Lower leg skin (tissue), 3 donors: Measurements from ENCODE around the gene PPP1R27.

Source experiments
- CTCF ChIP-seq, 3 donors: fragments of 450-650 bp; IDR thresholded peaks; one replicate each; pipeline ENCODE4 v1.5.1; 2016; ENCODE audit warnings: antibody characterized with exemption in 3 of 3, mild to moderate bottlenecking in 3 of 3, moderate library complexity in 2 of 3
- POLR2A ChIP-seq, 2 donors: fragments of 450-650 bp; IDR thresholded peaks; one replicate each; pipeline ENCODE4 v1.6.1; 2016 to 2017; ENCODE audit warnings: antibody characterized with exemption in 2 of 2, mild to moderate bottlenecking in 1 of 2, moderate library complexity in 1 of 2

GRCh38 chr17:81877569-81877968 is 42.7 kb upstream of the PPP1R27 start:
- TF ChIP-seq POLR2A (IDR thresholded peaks at IDR 0.05) (no peak), CTCF (IDR thresholded peaks at IDR 0.05) (no peak)
